Activated CD8-positive, alpha-beta memory T cell treated with anti-CD3 and anti-CD28 coated beads for 48 hours (primary cell): ENCODE data around the gene PHRF1.

ENCODE experiments used
- DNase-seq, 3 experiments: peaks; one replicate each; pipeline ENCODE4 v3.0.0-alpha.2; 2020; ENCODE audit warnings: low read depth in 2 of 3, low spot score in 2 of 3

PHRF1 gene

GRCh38 chr11:575996-576768 lies at the start of gene PHRF1:
Gene PHRF1, plus strand, starts transcription at chr11:576470. Its CDS starts 5,043 bp downstream, at chr11:581513.
- DNase-seq, result peak; percentile 83 to 91 (median 87)

DNA sequence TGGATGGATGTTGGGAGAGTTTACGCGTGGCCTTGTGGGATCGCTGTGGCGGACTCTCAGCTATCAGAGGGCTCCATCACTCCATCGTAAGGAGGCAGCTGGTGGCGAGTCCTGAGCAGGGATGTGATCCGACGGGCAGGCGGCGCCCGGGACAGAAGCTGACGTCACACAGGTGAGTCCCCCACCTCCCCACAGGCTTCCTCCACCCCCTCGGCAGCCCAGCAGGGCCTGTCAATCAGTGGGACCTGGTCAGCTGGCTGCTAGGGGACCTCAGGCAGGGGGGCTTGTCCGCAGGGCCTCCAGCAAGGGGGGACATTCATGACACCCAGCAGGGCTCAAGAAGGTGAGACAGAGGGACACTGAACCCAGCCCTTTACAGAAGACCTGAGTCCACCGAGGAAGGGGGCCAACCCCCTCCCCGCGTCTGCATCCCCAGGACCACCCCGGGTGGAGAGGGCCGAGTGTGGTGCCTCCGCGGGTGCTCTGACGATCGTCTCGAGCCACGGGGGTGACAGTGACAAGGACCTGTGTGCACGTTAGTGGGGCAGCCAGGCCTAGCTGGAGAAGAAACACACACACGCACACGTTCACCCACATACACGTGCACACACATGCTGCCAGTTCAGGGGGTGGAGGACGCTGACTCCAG lies 48.0 kb upstream of the PHRF1 start:
- DNase-seq, result no peak

DNA sequence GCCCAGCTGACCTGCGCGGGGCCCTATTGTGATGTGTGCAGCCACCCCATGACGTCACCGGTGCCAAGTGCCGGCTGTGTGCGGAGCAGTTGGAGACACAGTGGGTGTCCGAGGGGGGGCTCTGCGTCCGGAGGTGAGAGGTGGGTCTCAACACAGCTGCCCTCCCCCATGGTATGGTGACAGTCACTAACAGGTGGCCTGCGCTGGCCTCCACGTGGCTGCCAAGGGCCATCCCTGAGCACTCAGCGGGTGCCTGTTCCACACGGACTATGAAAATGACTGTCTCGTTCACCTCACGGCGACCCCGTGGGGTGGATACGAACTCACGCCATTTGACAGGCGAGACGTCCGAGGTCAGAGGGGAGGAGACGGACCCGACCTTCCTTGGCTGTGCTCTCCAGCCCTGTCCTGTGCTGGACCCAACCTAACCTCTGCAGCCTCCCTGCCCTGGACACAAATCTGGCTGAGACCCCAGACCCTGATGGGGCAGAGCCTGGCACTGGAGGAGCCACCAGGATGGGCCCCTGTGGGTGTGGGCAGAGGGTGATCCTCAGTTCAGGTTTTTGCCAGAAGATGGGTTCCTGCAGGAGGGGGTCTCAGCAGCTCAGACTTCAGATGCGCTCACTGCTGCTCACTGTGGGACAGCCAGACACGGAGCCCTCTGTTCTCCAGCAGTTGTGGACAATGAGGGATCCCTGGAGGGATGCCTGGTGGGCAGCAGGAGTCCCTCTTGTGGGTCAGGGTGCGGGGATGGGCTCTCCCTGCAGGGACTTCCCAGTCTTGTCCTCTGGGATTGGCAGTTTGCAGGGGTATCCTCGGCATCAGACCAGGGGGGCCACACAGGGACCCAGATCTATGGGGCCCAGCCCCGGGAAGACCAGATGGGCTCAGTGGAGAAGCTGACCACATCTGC lies 47.2 kb upstream of the PHRF1 start:
- no peak for DNase-seq

DNA sequence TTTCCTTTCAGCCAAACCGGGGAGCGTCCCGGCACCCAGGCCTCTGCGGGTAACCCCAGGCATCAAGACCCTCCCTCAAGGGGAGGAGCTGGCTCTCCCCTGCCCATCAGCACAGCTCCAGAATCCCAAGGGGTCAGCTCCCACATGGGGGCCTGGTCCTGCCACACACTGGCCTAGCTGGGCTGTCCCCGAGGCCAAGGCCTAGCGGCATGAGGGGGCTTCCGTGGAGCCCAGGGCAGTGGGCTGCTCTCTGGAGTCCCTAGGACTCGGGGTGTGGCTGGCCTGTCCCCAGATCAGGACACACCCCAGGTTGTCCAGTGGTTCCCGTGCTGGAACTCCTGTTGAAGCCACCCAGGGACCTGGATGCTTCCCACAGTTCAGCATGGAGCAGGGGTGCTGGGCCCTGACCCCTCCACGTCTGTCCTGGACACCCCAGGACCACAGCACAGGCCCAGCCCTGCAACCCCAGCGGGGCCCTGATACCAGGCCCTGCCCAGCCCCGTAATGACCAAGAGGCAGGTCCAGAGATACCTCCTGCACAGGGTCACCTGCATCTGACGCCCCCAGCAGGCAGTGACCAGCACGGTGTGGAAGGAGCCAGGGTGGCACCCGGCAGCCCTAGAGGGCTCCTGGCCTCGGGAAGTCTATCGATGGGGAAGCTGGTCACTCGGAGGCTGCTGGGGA lies 46.4 kb upstream of the PHRF1 start:
- no peak for DNase-seq

GRCh38 chr11:530960-531831 lies 45.1 kb upstream of the PHRF1 start:
- no peak for DNase-seq

- no peak for DNase-seq
These were observed 44.2 kb upstream of the PHRF1 start for GRCh38 chr11:531919-532526.

DNA sequence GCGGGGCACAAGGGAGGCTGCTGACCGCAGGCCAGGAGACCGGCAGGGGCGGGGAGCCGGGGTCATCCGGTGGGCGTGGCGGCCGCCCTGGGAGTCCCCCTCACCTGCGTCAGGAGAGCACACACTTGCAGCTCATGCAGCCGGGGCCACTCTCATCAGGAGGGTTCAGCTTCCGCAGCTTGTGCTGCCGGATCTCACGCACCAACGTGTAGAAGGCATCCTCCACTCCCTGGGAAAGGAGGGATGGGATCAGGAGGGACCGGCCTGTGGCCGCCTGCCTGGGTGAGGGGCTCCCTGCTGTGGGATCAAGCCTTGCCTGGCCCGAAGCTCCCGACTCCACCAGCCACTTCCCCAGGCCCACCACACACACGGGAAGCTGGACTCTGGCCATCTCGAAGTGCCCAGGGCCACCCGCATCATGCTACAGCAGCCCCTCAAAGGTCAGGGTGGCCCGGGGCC lies 43.7 kb upstream of the PHRF1 start:
- no peak for DNase-seq

DNA sequence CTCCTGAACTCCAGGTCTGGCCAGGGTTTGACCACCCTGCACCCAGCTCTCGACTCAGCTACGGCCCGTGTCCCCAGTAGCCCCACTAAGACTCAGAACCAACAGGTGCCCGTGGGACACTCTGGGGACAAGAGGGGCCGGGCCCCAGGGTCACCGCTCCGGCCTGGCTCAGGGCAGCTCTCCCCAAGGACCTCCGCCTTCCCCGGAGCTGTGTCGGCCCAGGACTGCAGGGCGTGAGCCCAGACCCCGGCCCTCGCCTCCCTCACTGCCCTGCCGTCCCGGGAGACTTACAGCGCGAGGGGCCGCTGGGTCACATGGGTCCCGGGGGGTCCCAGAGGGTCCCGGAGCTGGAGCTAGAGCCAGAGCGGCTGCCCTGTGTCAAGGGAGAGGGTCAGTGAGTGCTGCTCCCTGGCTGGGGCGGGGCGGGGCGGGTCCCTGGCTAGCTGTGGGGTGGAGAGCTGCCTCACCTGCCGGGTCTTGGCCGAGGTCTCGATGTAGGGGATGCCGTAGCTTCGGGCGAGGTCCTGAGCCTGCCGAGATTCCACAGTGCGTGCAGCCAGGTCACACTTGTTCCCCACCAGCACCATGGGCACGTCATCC lies 43.2 kb upstream of the PHRF1 start:
- DNase-seq, result no peak

DNA sequence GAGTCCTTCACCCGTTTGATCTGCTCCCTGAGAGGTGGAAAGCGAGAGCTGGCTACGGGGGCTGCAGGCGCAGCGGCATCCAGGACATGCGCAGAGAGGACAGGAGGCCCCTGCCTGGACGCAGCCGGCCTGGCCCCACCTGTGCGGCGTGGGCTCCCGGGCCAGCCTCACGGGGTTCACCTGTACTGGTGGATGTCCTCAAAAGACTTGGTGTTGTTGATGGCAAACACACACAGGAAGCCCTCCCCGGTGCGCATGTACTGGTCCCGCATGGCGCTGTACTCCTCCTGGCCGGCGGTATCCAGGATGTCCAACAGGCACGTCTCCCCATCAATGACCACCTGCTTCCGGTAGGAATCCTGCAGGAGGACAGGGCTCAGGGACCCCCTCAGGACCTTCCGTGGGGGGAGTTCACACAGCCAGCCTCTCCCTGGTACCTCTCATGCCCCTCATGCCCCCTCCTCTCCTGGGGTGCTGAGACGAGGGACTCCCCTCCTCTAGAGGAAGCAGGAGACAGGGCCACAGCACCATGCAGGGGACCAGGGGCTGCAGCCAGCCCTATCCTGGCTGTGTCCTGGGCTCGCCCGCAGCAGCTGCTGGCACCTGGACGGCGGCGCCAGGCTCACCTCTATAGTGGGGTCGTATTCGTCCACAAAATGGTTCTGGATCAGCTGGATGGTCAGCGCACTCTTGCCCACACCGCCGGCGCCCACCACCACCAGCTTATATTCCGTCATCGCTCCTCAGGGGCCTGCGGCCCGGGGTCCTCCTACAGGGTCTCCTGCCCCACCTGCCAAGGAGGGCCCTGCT lies 42.5 kb upstream of the PHRF1 start:
- no peak for DNase-seq

DNA sequence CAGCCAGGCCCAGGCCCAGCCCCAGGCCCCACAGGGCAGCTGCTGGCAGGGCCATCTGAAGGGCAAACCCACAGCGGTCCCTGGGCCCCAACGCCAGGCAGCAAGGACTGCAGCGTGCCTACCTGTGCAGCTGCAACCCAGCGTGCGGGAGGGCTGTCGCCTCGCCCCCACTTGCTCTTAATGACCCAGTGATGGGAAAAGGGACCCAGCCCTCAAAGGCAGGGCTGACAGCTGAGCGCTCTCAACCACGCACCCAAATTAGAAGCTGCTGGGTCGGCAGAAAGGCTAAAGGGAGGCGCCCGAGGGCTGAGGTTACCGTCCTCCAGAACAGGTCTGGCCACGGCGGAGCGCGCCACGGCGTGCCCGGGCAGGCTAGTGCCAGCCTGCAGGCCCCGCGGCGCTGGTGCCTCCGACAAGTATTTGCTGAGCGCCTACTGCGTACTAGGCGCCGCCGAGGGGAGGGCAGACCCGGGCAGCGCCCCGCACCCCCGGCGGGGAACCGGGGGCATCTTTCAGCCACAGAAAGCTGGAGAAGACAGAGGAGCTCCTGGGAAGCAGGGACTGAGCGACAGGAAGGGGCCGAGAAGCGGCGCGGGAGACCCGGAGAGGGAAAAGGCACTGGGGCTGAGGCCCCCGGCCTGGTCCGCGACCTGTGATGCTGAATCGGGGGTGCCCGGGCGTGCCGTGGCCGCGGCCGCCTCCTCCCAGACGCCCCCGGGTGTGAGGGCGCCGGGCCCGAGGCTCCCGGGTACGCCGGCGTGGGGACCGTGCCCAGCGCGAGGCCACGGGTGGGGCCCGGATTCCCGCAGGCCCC lies 41.7 kb upstream of the PHRF1 start:
- DNase-seq, result no peak

DNA sequence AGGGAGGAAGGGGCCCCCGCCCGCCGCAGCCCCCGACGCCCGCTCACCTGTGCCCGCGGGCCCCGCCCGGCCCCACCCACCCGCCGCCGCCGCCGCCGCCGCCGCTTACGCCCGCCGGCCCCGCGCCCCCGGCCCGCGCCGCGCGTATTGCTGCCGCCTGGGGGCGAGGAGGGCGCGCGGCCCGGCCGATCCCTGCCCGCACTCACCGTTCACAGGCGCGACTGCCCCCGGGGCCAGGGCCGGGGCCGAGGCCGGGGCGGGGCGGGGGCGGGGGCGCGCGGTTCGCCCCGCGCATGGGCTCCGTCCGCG lies 41.1 kb upstream of the PHRF1 start:
- no peak for DNase-seq

GRCh38 chr11:535519-536454 lies 40.5 kb upstream of the PHRF1 start, which contains the start of gene HRAS:
Gene HRAS, minus strand, starts transcription at chr11:535576.
- peak; percentile 83 to 94 (median 89) for DNase-seq

GRCh38 chr11:536841-537621 lies 39.2 kb upstream of the PHRF1 start, which contains the start of gene LRRC56:
Gene LRRC56, plus strand, starts transcription at chr11:537527. Its CDS starts 3,158 bp downstream, at chr11:540685.
- DNase-seq, result peak; percentile 86 to 89 (median 86)

GRCh38 chr11:537622-538430 lies 38.4 kb upstream of the PHRF1 start:
- DNase-seq, result no peak
